Gastrocnemius medialis (tissue), 4 donors: ENCODE measurements around the gene TNS3. TPM values are rescaled to one million over a fixed set of nuclear protein-coding genes. Genes with fewer than 3 reads are reported as not detected.

Experiments used
- ATAC-seq, 2 donors: fragments of 150-250 bp; one replicate each; pipeline ENCODE4 v1.9.1; 2016
- DNase-seq, 2 donors: peaks; one replicate each; pipeline ENCODE4 v3.0.0-alpha.2; 2019
- H3K27ac ChIP-seq, 4 donors: fragments of 200-600 bp; sonication (generic); 1 replicate in 1 of 4; 2 replicates in 3 of 4; pipeline ENCODE4 v1.5.1; 2016 to 2018; ENCODE audit warnings: mild to moderate bottlenecking in 2 of 4, moderate library complexity in 1 of 4
- H3K27me3 ChIP-seq, 3 donors: fragments of 200-600 bp; sonication (generic) in 2 of 3; 1 replicate in 1 of 3; 2 replicates in 2 of 3; pipeline versions ENCODE4 v1.5.1 to v1.6.0; 2016 to 2019; ENCODE audit warnings: mild to moderate bottlenecking in 1 of 3, moderate library complexity in 1 of 3
- H3K36me3 ChIP-seq, 2 donors: fragments of 200-600 bp; sonication (generic) in 1 of 2; one replicate each; pipeline ENCODE4 v1.5.1; 2017 to 2018
- H3K4me1 ChIP-seq, 2 donors: fragments of 200-600 bp; sonication (generic) in 1 of 2; one replicate each; pipeline ENCODE4 v1.5.1; 2016 to 2017; ENCODE audit warnings: mild to moderate bottlenecking in 2 of 2
- H3K4me3 ChIP-seq, 4 donors: fragments of 200-600 bp; sonication (generic) in 3 of 4; 1 replicate in 1 of 4; 2 replicates in 3 of 4; pipeline ENCODE4 v1.5.1; 2016 to 2019; ENCODE audit warnings: mild to moderate bottlenecking in 2 of 4
- H3K9me3 ChIP-seq, 3 donors: fragments of 200-600 bp; sonication (generic) in 2 of 3; 1 replicate in 1 of 3; 2 replicates in 2 of 3; pipeline ENCODE4 v1.5.1; 2016 to 2019
- CTCF ChIP-seq, 5 experiments: fragments of 450-650 bp in 3 of 5; fragments of 200-600 bp in 2 of 5; sonication (generic) in 2 of 5; IDR thresholded peaks in 4 of 5; conservative IDR thresholded peaks in 1 of 5; 1 replicate in 4 of 5; 2 replicates in 1 of 5; pipeline ENCODE4 v1.5.1; 2016 to 2019; ENCODE audit warnings: antibody characterized with exemption in 5 of 5, mild to moderate bottlenecking in 3 of 5, moderate library complexity in 3 of 5
- POLR2A ChIP-seq, 2 donors: fragments of 450-650 bp; IDR thresholded peaks; one replicate each; pipeline ENCODE4 v1.6.1; 2017; ENCODE audit warnings: antibody characterized with exemption in 2 of 2, mild to moderate bottlenecking in 2 of 2, moderate library complexity in 2 of 2
- in situ Hi-C, 4 donors: fragments of 200-750 bp; cut with MboI; loops; one replicate each; pipeline versions ENCODE4 v1.15.0 to v1.8.0; 2017; ENCODE audit warnings: low sequenced_read_pairs in 4 of 4
- intact Hi-C: fragments of 100-400 bp; cut with DNase I; formaldehyde crosslinking; loops from one replicate; pipeline ENCODE4 v1.15.1; 2023; ENCODE audit warnings: low total_unique reads
- total RNA-seq, 4 donors: library from RNA; depleted of rRNA; stranded (reverse); fragments of >200 nt; gene quantifications; one replicate each; pipeline versions ENCODE4 v1.1.0 to v1.2.3, GENCODE V29; 2016

TNS3 gene
- total RNA-seq, 4 donors from 2014 or later = 39.4 to 64.3 (median 50.5) TPM

- H3K27me3 ChIP-seq = no peaks in the 10 kb centered on the region
- peak overlapping the region; percentile 5 to 41 (median 20) for H3K4me3 ChIP-seq
- TF ChIP-seq CTCF (IDR thresholded peaks at IDR 0.05 in 4 of 5, conservative IDR thresholded peaks at IDR 0.05 in 1 of 5) (no peak), POLR2A (IDR thresholded peaks at IDR 0.05) (no peak)
- peak overlapping the region; percentile 69 to 78 (median 76) for H3K27ac ChIP-seq
- peaks cover 30 to 36% of the 10 kb centered on the region in 2 donors for H3K4me1 ChIP-seq
- intact Hi-C loops (no loop called here), in situ Hi-C loops (loop anchor here in 3 of 4 donors (10.0 to 25.0 kb wide), 3 partner anchors 139 to 236 kb away; no protein-coding TSS in a partner anchor)
- H3K9me3 ChIP-seq = no peaks in the 10 kb centered on the region
- peak; percentile 67 for ATAC-seq
- peak in 1 of 2 donors; percentile 68 for DNase-seq
- no peaks in the 10 kb centered on the region for H3K36me3 ChIP-seq
Measured at GRCh38 chr7:47576031-47576865, 5.7 kb downstream of the TNS3 start.

GRCh38 chr7:47574482-47575329 lies 7.2 kb downstream of the TNS3 start:
- intact Hi-C loops (loop anchor here (5.0 kb wide), 1 partner anchor 302 kb away; no protein-coding TSS in a partner anchor), in situ Hi-C loops (loop anchor here in 3 of 4 donors (10.0 to 25.0 kb wide), 3 partner anchors 137 to 238 kb away; no protein-coding TSS in a partner anchor)
- no peaks in the 10 kb centered on the region for H3K36me3 ChIP-seq
- TF ChIP-seq CTCF (IDR thresholded peaks at IDR 0.05 in 4 of 5, conservative IDR thresholded peaks at IDR 0.05 in 1 of 5) = no peak
- TF ChIP-seq POLR2A (IDR thresholded peaks at IDR 0.05) = no peak
- no peak overlapping the region for H3K27ac ChIP-seq
- H3K27me3 ChIP-seq = no peaks in the 10 kb centered on the region
- DNase-seq (peak in 1 of 2 donors; percentile 48), ATAC-seq (no peak)
- peaks cover 39 to 41% of the 10 kb centered on the region in 2 donors for H3K4me1 ChIP-seq
- no peak overlapping the region for H3K4me3 ChIP-seq
- H3K9me3 ChIP-seq = no peaks in the 10 kb centered on the region

- Histone ChIP-seq H3K4me3 (no peak overlapping the region), H3K27ac (peak overlapping the region in 2 of 4 donors; percentile 32 to 42), H3K9me3 (no peaks in the 10 kb centered on the region), H3K36me3 (no peaks in the 10 kb centered on the region), H3K27me3 (no peaks in the 10 kb centered on the region), H3K4me1 (peaks cover 36 to 41% of the 10 kb centered on the region in 2 donors)
- ATAC-seq = no peak
- in situ Hi-C loops (loop anchor here in 1 of 4 donors (10.0 kb wide), 1 partner anchor 139 kb away; no protein-coding TSS in a partner anchor), intact Hi-C loops (loop anchor here (5.0 kb wide), 1 partner anchor 302 kb away; no protein-coding TSS in a partner anchor)
- no peak for TF ChIP-seq POLR2A (IDR thresholded peaks at IDR 0.05)
- no peak for TF ChIP-seq CTCF (IDR thresholded peaks at IDR 0.05 in 4 of 5, conservative IDR thresholded peaks at IDR 0.05 in 1 of 5)
- no peak for DNase-seq
Measured at GRCh38 chr7:47573758-47574481, 8.0 kb downstream of the TNS3 start.
